NCI-H2107 treated with DMSO at 0.1 percent for 48 hours (cell line): ENCODE results near the gene UBE2E1.
"Not testable (repeated sequence)": the region's sequence is repeated elsewhere in the genome, so short reads cannot be mapped to it uniquely, and the experiment has no call there.

Experiments used
- DNase-seq: peaks from one replicate; lab custom pipeline; 2025; ENCODE audit not compliant: unreplicated experiment; lab: John Stamatoyannopoulos, UW

UBE2E1 gene

DNA sequence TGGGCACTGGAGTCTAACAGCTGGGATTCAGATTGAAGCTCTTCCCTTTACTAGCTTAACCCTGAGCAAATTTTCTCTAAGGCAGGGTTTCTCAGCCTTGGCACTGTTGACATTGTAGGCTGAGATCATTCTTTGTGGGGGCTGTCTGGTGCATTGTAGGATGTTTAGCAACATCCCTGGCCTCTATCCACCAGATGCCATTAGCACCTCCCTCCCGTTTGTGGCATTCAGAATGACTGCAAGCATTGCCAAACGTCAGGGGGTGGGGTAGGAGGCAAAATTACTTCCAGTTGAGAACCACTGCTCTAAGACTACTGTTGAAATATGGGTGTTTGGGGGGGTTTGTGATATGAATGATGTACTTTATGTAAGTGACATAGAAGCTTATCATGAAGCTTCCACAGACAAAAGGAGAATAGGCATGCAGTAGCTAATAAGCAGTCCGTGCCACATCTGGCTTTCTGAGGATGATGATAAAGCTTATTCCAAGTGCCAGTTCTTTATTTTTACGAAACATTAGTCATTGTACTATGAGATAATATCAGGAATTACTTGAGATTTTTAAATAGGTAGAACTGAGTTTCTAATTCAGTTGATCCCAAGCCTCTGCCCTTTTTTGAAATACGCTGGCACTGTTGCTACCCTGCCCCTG is 71.7 kb downstream of the UBE2E1 start:
- no peak for DNase-seq

DNA sequence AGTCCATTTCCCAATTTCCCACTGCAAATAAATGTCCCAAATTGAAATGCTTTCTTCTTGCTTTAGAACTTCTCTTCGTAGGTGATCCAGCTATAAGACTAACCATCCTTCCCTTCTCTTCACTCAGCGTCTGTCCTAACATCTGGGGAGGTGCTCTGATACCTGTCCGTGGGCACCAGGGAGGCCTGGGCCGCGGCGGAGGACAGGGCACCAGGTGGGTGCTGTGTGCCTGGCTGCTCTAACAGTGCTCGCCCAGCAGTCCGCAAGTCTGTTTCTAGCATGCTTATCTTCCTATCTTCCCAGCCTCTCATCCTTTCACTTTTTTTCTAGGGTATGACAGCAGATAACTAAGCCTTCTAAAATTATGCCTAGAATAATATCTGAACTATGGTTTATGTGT is 73.7 kb downstream of the UBE2E1 start:
- DNase-seq: no peak

DNA sequence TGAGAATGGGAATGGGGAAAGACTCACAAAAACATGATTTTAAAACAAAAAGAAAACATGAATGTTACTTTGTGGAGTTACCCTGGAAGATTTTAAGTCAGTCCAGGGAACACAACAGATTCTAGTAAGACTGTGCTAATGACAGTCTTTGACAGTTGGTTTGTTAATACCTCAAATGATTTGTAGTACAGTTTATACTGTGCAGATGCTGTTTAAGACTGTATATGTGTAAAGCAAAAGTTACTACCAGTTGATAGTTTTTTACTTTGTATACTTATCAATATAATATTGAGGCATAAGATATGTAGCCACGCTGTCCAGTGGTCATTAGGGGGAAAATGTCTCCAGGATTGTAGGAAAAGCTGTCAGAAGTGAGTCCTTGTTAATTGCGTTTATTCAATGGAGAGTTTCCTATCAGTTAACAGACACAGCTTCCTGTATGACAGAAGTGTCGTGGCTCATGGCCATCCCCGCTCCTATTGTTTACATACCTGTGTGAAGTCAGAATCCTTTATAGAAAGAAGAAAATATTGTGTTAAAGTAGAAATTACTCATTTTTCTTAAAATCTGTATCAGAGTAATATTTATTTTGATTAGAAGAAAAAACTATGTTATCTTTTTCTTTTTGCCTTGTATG is 75.1 kb downstream of the UBE2E1 start:
- DNase-seq: no peak

DNA sequence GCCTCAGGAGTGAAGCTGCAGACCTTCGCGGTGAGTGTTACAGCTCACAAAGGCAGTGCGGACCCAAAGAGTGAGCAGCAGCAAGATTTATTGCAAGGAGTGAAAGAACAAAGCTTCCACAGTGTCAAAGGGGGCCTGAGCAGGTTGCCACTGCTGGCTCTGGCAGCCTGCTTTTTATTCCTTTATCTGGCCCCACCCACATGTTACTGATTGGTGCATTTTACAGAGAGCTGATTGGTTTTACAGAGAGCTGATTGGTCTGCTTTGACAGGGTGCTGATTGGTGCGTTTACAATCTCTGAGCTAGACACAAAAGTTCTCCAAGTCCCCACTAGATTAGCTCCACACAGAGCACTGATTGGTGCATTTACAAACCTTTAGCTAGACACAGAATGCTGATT is 76.2 kb downstream of the UBE2E1 start:
- DNase-seq: not testable (repeated sequence)

DNA sequence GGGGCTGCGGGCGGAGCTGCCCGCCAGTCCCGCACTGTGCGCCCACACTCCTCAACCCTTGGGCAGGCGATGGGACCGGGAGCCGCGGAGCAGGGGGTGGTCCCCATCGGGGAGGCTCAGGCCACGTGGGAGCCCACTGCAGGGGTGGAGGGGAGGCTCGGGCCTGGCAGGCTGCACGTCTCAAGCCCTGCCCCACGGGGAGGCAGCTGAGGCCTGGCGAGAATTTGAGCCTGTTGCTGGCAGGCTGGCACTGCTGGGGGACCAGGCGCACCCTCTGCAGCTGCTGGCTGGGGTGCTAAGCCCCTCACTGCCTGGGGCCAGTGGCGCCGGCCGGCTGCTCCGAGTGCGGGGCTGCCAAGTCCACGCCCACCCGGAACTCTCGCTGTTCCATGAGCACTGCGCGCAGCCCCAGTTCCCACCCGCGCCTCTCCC is 76.7 kb downstream of the UBE2E1 start:
- no peak for DNase-seq

DNA sequence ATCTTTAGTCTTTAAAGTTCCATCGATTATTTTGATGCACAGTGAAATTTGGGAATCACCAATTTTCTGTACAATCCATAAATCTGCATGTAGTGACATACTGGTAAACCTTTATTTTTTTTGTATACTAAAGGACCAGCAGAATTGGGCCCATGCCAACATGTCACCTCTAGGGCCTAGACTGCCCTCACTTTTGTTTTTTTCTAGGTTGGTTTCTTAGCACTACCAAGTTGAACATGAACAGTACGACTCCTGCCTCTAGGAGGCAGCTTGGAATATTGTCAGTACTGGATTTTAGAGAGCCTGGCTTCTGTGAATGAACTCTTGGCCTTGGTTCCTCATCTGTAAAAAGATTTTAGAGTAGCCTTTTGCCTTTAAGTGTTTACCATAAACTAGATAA is 78.7 kb downstream of the UBE2E1 start:
- DNase-seq: no peak

DNA sequence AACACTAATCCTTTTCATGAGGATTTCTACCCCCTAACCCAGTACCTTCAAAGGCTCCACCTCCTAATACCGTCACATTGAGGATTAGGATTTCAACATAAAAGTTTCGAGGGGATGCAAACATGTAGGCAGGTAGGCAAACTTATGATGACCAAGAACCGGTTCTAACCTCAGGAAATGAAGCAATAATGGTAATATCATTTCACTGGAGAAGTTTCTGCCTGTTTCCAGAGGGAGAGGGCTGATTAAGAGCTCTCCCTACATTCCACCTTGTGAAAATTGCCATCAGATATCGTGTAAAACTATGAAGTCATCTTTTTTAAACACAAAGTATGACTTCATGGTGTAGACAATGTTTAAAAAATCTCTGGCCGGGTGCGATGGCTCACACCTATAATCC is 79.5 kb downstream of the UBE2E1 start:
- no peak for DNase-seq

DNA sequence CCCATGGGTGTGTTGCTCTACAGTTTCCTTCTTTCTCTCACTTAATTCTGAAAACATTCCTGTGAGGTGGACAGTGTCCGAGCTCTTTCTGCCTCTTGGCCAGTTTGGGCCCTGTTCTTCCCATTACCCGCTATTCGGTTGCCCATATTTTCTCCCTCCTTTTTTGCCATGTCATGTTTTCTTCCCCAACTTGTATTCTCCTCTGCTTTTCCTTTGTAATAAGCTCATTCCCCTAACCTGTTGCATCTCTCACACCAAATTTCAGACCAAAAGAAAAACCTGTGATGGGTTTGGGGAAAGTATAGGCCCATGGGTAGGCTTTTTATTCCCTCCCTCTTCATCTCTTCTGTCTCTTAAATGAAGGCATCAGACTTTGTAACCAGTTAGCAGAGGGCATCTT is 80.6 kb downstream of the UBE2E1 start:
- no peak for DNase-seq

DNA sequence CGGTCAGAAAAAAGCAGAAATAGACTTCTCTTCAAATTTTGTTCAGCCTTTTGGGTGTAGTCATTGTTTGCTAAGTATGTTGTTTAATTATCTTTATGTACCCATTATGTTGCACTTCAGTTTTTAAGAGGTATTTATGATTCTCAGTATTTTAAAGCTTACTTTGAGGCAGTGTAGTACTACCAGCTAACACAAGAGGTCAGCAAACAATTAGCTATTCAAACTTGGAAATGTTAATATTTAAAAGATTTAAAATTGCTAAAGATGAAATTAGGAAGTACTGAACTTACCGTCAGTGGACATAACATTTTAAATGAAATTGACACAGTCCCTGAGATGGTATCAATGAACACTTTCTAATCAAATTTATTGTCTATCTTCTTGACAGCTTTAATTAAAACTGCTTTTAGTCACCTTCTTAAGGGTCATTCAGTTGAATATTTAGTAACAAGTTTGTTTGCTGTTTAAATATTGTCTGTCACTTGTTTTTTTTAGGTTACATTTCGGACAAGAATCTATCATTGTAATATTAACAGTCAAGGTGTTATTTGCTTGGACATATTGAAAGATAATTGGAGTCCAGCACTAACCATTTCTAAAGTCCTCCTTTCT is 83.0 kb downstream of the UBE2E1 start:
- DNase-seq: no peak

DNA sequence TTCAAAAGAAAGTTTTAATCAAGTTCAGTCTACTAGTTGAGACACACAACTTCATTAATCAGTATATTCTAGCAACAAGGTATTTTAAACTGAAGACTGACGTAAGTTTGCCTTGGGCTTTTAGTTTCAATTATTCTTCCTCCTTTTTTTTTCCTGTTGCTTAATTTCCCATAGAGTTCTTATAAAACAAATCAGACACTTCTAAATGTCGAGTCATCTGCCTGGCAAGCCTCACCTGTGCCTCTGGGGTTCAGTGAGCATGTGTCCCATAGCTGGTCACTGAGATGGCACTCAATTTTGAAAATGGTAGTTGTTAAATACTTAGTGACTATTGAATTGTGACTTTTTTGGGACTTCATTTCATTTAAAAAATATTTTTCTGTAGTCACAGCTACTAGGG is 83.6 kb downstream of the UBE2E1 start:
- DNase-seq: no peak

DNA sequence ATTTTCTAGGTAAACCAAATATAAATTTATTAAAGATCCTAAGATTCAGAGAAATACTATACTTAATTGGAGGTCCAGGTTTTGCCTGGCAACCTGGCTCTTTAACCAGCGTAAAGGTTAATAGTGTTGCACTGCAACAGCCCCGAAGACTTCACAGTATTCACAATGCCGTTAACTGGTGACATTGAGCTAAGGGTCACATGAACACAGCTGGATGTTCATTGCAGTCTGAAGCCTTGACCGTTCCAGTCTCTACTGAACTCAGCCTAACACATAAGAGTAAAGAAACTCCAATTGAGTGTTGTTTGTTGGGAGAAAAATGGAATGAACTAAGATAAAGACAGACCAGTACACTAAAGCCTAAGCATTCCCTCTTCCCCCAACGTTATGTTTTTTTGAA is 84.2 kb downstream of the UBE2E1 start:
- no peak for DNase-seq

DNA sequence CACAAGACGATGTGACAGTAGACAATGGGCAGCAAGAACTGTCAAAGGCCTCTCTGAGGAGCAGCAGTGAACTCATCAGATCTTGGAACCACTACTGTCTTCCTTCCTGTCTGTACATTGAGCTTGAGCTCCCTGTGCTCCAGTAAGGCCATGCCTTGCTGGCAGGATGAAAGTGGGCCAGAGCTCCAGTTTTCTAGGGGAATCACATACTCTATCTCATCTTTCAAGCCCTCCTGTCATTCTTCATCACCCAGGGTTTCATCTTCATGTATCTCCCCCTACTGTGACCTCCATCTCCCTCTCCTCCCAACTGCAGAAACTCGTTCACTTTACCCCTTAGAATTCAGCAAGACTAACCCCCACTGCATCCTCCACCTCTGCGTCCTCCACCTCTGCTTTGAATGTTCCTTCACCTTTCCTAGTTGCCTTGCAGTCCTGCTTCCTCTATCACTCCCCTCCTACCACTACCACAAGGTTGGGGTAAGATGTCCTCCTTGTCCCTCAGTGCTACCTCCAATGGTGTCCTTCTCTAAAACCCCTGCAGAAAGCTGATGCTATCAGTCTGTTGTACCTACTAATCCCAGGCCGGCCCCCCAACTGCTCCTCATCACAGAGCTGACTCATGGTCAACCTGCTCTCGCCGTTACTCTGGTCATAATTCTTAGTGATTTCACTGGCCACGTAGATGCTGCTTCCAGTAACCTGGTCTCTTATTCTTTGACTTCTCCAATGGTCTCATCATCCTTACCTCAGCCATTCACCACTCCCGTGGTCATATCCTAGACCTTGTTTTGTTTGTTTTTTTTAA is 88.7 kb downstream of the UBE2E1 start:
- DNase-seq: no peak

DNA sequence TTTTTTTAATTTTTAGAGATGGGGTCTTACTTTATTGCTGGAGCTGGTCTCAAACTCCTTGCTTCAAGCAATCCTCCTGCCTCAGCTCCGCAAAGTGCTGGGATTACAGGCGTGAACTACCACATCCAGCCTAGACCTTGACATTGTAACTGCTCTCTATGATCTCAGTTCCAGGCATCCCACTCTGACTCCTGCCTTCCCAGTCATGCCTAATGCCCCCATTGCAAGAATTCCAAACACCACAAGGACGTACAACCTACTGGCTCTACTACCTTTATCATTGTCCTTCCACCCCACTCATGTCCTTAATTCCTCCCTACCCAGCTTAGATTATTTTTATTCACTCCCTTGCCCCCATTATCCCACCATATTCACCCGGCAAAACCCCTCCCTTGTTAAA is 89.4 kb downstream of the UBE2E1 start:
- DNase-seq: no peak

DNA sequence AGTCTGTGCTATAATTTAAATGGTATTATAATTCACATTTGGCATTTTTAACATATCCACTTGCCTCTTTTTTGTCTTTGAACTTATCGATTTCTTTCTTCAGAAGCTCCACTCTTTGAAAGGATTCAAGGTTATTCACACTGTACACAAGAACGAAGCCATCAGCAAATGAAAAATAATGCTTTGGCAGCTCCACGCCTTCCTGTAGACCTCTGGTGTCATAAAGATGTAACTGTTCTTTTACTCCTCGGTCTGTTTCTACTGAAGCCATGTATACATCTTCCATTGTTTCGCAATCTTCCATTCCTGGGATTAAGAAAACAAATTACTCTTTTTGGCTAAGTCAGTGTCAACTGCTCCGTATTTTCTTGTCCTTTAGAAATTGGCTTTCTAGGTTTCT is 95.0 kb downstream of the UBE2E1 start:
- no peak for DNase-seq

DNA sequence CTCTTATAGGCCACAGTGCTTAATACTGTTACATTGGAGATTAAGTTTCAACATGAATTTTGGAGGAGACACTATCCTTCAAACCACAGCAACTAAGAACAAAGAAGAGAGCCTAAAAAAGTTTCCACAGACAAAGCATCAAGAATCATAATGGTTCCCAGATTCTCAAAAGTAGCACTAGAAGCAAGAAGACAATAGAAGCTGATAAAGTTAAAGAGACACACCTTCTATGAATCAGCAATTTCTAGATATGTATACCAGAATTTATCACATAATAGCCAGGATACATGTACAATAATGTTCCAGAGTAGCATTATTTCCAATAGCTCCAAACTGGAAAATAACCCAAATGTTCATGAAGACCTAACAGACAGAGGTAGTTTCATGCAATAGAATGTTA is 98.8 kb downstream of the UBE2E1 start:
- DNase-seq: no peak

DNA sequence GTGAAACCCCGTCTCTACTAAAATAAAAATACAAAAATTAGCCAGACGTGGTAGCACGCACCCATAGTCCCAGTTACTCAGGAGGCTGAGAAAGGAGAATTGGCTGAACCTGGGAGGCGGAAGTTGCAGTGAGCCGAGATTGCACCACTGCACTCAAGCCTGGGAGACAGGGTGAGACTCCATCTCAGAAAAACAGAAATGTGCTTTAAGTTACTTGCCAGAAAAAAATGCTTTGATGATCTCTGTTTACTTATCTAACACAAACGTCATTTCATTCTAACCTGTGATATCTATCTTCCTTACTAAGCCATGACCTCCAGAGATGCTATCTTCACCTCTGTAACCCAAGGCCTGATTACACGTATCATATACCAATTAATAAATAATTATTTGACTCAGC is 103.6 kb downstream of the UBE2E1 start:
- no peak for DNase-seq

DNA sequence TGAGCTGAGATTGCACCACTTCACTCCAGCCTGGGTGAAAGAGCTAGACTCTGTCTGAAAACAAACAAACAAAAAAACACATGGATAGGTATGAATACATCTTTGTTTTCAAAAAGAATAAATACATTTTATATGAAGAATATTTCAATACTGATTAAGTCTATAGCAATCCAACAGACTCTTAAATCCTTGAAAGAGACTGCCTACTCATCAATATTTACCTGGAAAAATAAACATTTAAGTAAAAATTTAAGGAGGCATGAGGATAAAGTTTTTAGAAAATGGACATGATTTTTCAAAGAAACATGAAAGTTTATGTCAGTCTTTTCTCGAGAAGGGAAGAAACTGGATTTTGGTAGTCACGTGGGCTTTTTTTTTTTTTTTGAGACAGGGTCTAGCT is 105.6 kb downstream of the UBE2E1 start:
- DNase-seq: no peak

DNA sequence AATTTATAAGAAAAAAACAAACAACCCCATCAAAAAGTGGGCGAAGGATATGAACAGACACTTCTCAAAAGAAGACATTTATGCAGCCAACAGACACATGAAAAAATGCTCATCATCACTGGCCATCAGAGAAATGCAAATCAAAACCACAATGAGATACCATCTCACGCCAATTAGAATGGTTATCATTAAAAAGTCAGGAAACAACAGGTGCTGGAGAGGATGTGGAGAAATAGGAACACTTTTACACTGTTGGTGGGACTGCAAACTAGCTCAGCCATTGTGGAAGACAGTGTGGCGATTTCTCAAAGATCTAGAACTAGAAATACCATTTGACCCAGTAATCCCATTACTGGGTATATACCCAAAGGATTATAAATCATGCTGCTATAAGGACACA is 106.6 kb downstream of the UBE2E1 start:
- not testable (repeated sequence) for DNase-seq

DNA sequence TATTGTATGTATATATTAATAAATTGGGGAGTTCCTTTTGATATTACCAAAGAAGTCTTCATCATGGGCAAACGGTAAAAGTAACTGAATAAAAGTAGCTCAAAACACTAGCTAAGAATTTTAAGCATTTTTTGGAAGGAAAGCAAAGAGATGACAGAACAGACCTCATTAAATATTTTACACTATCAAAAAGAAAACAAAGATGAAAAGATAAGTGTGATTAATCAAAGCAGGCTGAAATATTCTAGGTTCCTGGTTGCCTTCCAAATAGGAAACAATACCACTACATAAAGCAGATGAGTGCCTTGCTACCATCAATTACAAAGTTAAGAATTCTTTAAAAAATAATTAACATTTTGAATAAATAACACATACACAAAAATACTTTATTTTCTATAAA is 107.4 kb downstream of the UBE2E1 start:
- DNase-seq: no peak

DNA sequence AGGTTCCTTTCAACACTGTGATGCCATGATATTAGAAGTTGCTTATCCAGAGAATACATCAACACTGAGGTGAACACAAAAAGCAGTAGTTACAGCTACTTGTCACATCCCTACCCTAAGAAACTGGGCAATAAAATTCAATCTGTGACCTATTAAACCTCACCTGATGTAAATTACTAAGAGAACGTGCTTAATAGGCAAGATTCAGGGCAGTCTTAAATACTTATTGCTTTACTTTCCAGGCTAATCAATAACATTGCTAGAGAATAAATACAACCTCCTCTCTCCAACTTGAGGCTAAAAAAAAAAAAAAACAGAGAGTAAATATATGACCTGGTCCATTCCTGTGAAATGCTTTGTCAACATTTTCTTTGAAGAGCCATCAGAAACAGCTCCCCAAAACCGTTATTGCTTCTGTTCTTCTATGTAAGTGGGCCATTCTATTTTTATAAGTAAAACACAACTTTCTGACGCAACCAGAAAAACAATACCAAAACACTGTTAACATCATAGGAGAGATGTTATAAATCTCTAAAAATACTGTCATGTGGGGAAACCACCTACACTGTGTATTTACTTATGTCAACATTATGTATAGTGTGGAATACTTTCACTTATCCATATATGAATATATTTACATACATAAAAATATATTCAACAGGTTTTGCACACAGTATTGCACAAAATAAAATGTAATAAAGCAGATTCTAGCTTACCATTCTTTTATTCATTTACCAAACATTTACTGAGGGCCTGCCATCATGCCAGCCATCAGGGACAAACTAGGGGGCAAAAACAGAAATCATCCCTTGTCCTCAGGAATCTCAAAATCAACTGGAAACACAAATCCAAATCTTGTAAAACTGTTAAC is 108.4 kb downstream of the UBE2E1 start:
- DNase-seq: no peak

DNA sequence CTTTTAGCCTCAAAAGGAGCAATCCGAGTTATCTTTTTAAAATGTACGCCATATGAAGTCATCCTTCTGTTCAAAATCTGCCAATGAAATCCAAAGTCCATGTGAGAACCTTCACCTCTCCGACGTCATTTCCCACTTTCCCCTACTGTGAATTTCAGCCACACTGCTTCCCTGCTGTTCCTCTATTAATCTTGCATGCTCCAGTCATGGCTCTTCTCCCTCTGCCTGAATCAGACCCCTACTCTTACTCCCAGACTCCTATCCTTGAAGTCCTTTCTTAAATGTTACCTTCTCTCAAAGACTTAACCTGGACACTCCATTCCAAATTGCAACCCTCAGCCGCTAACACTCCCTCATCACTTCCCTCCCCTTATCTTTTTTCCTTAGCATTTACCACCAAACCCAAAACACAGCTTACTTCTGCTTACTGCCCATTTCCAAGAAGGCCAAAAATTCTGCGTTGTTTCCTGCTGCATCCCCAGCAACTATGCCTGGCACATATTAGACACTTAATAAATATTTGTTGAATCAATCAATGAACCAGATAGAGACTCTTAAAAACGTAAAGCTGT is 109.9 kb downstream of the UBE2E1 start:
- DNase-seq: peak; percentile 5
